Liver (tissue), 3 donors: ENCODE results near the gene CEP85L.

Experiments
- ATF3 ChIP-seq: IDR thresholded peaks from 2 replicates; pipeline ENCODE4 v1.6.1; 2016; ENCODE audit warnings: antibody characterized with exemption
- CTCF ChIP-seq: fragments of 150-350 bp; IDR thresholded peaks from 2 replicates; pipeline ENCODE4 v1.5.1; 2017; ENCODE audit warnings: improper control_type of control experiment, low read depth, low read length; ENCODE audit not compliant: missing input control
- EGR1 ChIP-seq, 2 donors: IDR thresholded peaks; 2 replicates each; pipeline ENCODE4 v1.6.1; 2016 to 2018; ENCODE audit warnings: antibody characterized with exemption in 2 of 2, low read depth in 2 of 2
- FOXA1 ChIP-seq: IDR thresholded peaks from 2 replicates; pipeline ENCODE4 v1.6.1; 2016; ENCODE audit warnings: antibody characterized with exemption
- GABPA ChIP-seq, 2 donors: IDR thresholded peaks in 1 of 2; conservative IDR thresholded peaks in 1 of 2; 2 replicates each; pipeline ENCODE4 v1.6.1; 2016; ENCODE audit warnings: antibody characterized with exemption in 2 of 2, mild to moderate bottlenecking in 1 of 2, moderate library complexity in 1 of 2
- JUND ChIP-seq, 2 donors: IDR thresholded peaks; 2 replicates each; pipeline ENCODE4 v1.6.1; 2016; ENCODE audit warnings: antibody characterized with exemption in 2 of 2
- MAX ChIP-seq: IDR thresholded peaks from 2 replicates; pipeline ENCODE4 v1.6.1; 2016; ENCODE audit warnings: antibody characterized with exemption
- RAD21 ChIP-seq, 2 donors: IDR thresholded peaks; 2 replicates each; pipeline ENCODE4 v1.6.1; 2016; ENCODE audit warnings: antibody characterized with exemption in 2 of 2, mild to moderate bottlenecking in 2 of 2
- REST ChIP-seq: IDR thresholded peaks from 2 replicates; pipeline ENCODE4 v1.6.1; 2016; ENCODE audit warnings: antibody characterized with exemption, mild to moderate bottlenecking
- RXRA ChIP-seq, 2 donors: IDR thresholded peaks; 2 replicates each; pipeline ENCODE4 v1.6.1; 2017 to 2018; ENCODE audit warnings: antibody characterized with exemption in 2 of 2, mild to moderate bottlenecking in 1 of 2
- SP1 ChIP-seq: IDR thresholded peaks from 2 replicates; pipeline ENCODE4 v1.6.1; 2018; ENCODE audit warnings: antibody characterized with exemption, mild to moderate bottlenecking
- TAF1 ChIP-seq: conservative IDR thresholded peaks from 2 replicates; pipeline ENCODE4 v1.6.1; 2016; ENCODE audit warnings: antibody characterized with exemption, mild to moderate bottlenecking
- YY1 ChIP-seq: IDR thresholded peaks from 2 replicates; pipeline ENCODE4 v1.6.1; 2016; ENCODE audit warnings: antibody characterized with exemption, mild to moderate bottlenecking
- ZBTB33 ChIP-seq: IDR thresholded peaks from 2 replicates; pipeline ENCODE4 v1.6.1; 2016; ENCODE audit warnings: antibody characterized with exemption
- donor health status: healthy.
- donor health status: healthy.

- TF ChIP-seq TAF1 (no peak), CTCF (no peak), YY1 (no peak), REST (no peak), MAX (no peak), RAD21 (IDR thresholded peaks at IDR 0.05) (no peak), SP1 (no peak), ATF3 (peak; percentile 43), GABPA (IDR thresholded peaks at IDR 0.05 in 1 of 2, conservative IDR thresholded peaks at IDR 0.05 in 1 of 2) (no peak), JUND (IDR thresholded peaks at IDR 0.05) (no peak), RXRA (IDR thresholded peaks at IDR 0.05) (no peak), ZBTB33 (no peak), EGR1 (IDR thresholded peaks at IDR 0.05; ENCODE audit: low read depth in 2 of 2) (no peak), FOXA1 (no peak)
These were observed 181.9 kb downstream of the CEP85L start for GRCh38 chr6:118469468-118469867.
